ENCODE measurements around the gene C14orf180. TPM values are rescaled to one million over a fixed set of nuclear protein-coding genes. Genes with fewer than 3 reads are reported as not detected.
"Not testable (repeated sequence)": the region's sequence is repeated elsewhere in the genome, so short reads cannot be mapped to it uniquely, and the experiment has no call there.

Gene C14orf180
- total and polyA plus RNA-seq, 2 of the 8 experiments (the other 6 are each of a cell fraction or from before 2014, with no cell fraction given), result not detected

DNA sequence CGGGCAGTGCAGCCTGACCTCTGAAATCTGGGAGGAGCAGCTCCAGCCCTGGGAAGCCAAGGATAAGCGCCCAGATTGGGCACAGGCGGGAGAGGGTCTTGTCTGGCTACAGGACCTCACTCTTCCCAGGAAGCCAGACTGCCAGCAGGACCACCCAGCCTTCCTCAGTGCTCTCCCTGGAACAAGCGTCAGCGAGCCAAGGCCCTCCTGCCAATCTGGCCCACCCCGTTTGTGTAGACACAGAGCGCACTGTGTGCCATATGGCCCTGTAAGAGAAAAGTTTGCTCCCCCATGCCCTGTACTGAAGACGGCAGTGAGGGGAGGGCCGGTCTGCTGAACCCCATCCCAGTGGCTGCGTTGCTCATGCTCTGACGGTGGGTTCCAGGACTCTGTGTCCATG, 1.2 kb upstream of the C14orf180 start (continued):
- TF ChIP-seq, protein P1, sequence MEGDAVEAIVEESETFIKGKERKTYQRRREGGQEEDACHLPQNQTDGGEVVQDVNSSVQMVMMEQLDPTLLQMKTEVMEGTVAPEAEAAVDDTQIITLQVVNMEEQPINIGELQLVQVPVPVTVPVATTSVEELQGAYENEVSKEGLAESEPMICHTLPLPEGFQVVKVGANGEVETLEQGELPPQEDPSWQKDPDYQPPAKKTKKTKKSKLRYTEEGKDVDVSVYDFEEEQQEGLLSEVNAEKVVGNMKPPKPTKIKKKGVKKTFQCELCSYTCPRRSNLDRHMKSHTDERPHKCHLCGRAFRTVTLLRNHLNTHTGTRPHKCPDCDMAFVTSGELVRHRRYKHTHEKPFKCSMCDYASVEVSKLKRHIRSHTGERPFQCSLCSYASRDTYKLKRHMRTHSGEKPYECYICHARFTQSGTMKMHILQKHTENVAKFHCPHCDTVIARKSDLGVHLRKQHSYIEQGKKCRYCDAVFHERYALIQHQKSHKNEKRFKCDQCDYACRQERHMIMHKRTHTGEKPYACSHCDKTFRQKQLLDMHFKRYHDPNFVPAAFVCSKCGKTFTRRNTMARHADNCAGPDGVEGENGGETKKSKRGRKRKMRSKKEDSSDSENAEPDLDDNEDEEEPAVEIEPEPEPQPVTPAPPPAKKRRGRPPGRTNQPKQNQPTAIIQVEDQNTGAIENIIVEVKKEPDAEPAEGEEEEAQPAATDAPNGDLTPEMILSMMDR (IDR thresholded peaks at IDR 0.05; ENCODE audit: control extremely low read depth in 1 of 3, insufficient read depth in 1 of 3, low read depth in 1 of 3, low read length in 3 of 3), result no peak
- no peak for TF ChIP-seq SUZ12 (IDR thresholded peaks at IDR 0.05; ENCODE audit: low read length)

DNA sequence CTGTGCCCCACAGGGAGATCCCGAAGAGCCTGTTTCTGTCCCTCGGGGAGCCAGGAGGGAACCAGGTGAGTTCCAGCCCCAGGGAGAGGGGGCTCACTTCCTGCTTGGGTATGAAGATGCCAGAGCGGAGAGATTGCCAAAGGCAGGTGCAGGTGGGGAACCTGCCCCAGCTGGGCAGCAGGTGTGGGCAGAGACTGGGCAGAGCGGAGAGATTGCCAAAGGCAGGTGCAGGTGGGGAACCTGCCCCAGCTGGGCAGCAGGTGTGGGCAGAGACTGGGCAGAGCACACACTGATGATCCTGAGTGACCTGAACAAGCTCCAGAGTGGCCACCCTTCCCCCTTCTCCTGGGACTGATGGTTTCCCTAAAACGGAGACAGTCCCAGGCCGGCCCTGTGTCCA, 375 bp downstream of the C14orf180 start:
- H3K27ac ChIP-seq (ENCODE audit: low read depth, low read length); H3K4me2 ChIP-seq (ENCODE audit: insufficient read depth in 1 of 2, low read depth in 2 of 2, low read length in 2 of 2); POLR2A ChIA-PET (ENCODE audit: partially characterized antibody); DNase-seq (ENCODE audit: low read depth in 1 of 2, low spot score in 2 of 2); H3K79me1 ChIP-seq (ENCODE audit: low read depth, low read length); H3K79me2 ChIP-seq (ENCODE audit: control insufficient read depth in 1 of 2, insufficient read depth in 2 of 2, low read length in 2 of 2); H2BK5ac ChIP-seq (ENCODE audit: low read depth, low read length); H2BK20ac ChIP-seq (ENCODE audit: low read length); H3K36me3 ChIP-seq (ENCODE audit: control insufficient read depth in 2 of 4, insufficient read depth in 4 of 4, low read length in 3 of 4); H2BK120ac ChIP-seq (replicated peaks; ENCODE audit: low read depth, low read length); H3K27me3 ChIP-seq (replicated peaks in 1 of 4; ENCODE audit: control insufficient read depth in 3 of 4, extremely low read depth in 1 of 4, insufficient read depth in 3 of 4, low read length in 3 of 4); H3K9me3 ChIP-seq (ENCODE audit: insufficient read depth in 2 of 2, low read depth in 1 of 2, low read length in 1 of 2); FAIRE-seq; H2BK15ac ChIP-seq (ENCODE audit: low read length); H4K5ac ChIP-seq (ENCODE audit: insufficient read length, low read depth, low read length); H3K4me1 ChIP-seq (replicated peaks in 1 of 4; ENCODE audit: control insufficient read depth in 3 of 4, insufficient read depth in 4 of 4, low read length in 3 of 4); H3K4ac ChIP-seq (replicated peaks; ENCODE audit: insufficient read length, low read depth, low read length); H2BK12ac ChIP-seq (ENCODE audit: low read depth, low read length); H3K14ac ChIP-seq (ENCODE audit: insufficient read length); H3K56ac ChIP-seq (replicated peaks; ENCODE audit: insufficient read length, low read depth, low read length); H4K8ac ChIP-seq (ENCODE audit: extremely low read depth, insufficient read depth, low read length); H4K91ac ChIP-seq (replicated peaks; ENCODE audit: insufficient read length, low read length); H2AK5ac ChIP-seq (ENCODE audit: low read depth, low read length); H2AFZ ChIP-seq (ENCODE audit: low read length); H4K20me1 ChIP-seq (replicated peaks in 1 of 2; ENCODE audit: control insufficient read depth in 1 of 2, insufficient read depth in 2 of 2, low read length in 2 of 2); H3K23ac ChIP-seq (ENCODE audit: insufficient read length); H3K23me2 ChIP-seq (ENCODE audit: low read depth, low read length); H3K4me3 ChIP-seq (ENCODE audit: extremely low read depth in 1 of 4, insufficient read depth in 2 of 4, low read depth in 3 of 4, low read length in 4 of 4); H3K18ac ChIP-seq (ENCODE audit: extremely low read depth, low read length); H3K9ac ChIP-seq (replicated peaks in 1 of 4; ENCODE audit: extremely low read depth in 1 of 4, low read depth in 3 of 4, low read length in 3 of 4): not testable (repeated sequence)
- CTCF ChIA-PET (ENCODE audit: partially characterized antibody), result interaction anchor here (0.7 to 1.7 kb wide), 5 partner anchors 12 to 145 kb away, joined by 3 to 5 read pairs (median 3); no protein-coding TSS in a partner anchor
- 87% methylated on average over 5 of the region's 6 CpGs; no CpG with 5 or more reads in 1 of the 2 experiments for WGBS, 2 experiments (ENCODE audit: extremely low coverage in 1 of 2, insufficient coverage in 1 of 2, insufficient read length in 1 of 2, insufficient replicate concordance in 2 of 2, low coverage in 1 of 2, low lambda C conversion rate in 2 of 2, missing lambda C conversion rate in 1 of 2)
